SKM-1 treated with dmso at 0.1 percent for 144 hours (cell line): Measurements from ENCODE around the gene CCDC86.
"Not testable (repeated sequence)": the region's sequence is repeated elsewhere in the genome, so short reads cannot be mapped to it uniquely, and the experiment has no call there.

ENCODE experiments used
- DNase-seq: peaks from one replicate; lab custom pipeline; 2025; ENCODE audit not compliant: unreplicated experiment; lab: John Stamatoyannopoulos, UW

The CCDC86 gene, protein sequence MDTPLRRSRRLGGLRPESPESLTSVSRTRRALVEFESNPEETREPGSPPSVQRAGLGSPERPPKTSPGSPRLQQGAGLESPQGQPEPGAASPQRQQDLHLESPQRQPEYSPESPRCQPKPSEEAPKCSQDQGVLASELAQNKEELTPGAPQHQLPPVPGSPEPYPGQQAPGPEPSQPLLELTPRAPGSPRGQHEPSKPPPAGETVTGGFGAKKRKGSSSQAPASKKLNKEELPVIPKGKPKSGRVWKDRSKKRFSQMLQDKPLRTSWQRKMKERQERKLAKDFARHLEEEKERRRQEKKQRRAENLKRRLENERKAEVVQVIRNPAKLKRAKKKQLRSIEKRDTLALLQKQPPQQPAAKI

GRCh38 chr11:60841797-60842667 is at the start of gene CCDC86:
CCDC86 (plus strand) TSS chr11:60842113; CDS start chr11:60842125, 12 bp downstream.
- DNase-seq = peak; percentile 75

GRCh38 chr11:60792521-60792920 is 49.4 kb upstream of the CCDC86 start:
- DNase-seq = no peak

DNA sequence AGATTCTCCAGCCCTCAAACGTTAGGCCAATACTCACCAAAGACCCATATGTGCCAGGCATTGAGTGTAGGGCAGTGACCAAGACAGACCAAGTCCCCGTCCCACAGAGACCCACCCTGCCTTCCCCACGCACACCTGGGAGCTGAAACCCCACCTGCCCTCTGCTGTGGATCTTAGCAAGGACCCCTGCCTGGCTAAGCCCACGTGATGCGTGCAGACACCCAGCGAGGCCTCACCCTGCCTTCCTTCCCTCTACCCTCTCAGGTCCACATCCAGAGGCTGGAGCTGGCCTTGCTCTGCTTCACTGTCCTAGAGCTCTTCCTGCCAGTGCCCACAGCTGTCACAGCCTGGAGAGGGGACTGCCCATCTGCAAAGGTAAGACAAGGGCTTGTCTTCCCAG is 46.6 kb upstream of the CCDC86 start:
- DNase-seq = no peak

DNA sequence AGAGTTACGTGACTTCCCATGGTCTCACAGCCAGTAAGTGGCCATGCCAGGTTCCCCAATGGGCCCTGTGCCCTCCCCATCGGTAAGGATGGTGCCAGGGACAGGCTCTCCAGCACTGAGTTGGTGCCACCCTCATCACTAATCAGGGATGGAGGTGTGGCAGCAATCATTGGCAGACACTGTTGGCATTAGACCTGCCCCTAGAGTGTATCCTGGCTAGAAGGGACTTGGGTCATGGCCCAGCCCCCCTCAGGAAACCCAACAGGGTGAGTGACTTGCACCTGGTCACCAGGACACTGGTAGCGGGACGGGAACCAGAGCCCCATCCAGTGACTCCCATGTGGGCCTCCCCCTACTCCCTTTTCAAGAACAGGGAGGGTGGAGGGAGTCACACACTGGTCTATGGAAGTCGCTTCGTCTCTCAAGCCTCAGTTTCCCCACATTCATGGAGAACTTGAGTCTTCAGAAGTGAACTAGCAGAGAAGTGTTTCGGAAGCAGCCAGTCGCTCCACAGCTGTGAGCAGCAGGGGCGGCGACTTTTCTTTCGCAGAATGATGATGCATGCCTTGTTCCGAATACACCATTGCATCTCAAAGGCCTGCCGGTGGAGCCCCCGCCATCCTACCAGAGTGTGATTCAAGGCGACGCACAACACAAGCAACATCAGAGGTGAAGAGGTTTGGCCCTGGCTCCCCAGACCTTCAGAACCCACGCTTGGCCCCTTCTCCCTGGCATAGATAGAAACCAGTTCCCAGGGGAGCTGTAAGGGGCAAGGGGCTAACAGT is 43.9 kb upstream of the CCDC86 start:
- peak; percentile 49 for DNase-seq

DNA sequence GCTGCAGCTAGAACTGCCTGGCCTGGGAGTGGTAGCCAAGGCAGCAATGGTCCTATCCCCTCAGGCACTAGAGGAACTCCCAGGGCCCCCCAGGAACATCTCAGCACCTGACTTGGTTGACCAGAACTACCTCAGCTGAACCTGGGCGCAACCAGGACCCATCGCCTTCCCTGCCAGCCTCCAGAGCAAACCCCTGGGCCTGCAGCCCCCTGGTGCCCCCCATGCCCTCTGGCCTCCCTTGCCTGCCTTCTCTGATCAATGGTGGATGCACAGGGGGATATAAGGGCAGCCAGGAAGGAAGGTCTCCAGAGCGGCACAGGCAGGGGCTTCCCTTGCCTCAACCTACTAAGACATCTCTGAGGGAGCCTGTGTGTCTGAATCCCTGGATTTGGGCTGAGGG is 43.3 kb upstream of the CCDC86 start:
- no peak for DNase-seq

- no peak for DNase-seq
Measured at GRCh38 chr11:60801194-60801593, 40.7 kb upstream of the CCDC86 start.

DNA sequence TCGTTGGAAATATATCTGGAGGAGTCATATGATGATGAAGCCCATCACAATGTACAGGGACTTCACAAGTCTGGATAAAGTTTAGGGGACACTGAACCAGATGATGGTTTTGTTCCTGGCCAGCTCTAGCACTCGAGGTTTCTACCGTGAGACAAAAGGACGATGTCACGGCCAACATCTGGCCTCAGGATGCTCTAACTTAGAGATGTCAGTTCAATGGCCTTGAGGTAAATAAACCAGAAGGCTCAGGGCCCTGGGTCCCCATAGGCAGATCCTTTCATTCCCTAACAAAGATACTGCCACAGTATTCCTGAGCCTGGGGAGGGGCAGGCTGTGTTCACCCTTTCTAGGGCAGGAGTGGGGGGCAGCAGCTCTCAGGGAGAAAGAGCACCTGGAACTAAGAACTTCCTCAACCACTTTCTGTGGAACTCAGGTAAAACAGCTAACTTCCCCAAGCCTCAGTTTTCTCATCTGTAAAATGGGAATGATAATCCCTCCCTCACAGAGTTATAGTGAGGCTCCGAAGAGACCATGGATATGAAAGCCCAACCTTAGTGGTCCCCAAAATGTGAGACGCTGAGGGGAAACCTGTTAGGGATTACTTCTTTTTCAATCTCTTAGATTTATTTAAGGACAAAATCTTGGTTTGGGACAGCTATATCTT is 38.5 kb upstream of the CCDC86 start:
- no peak for DNase-seq

DNA sequence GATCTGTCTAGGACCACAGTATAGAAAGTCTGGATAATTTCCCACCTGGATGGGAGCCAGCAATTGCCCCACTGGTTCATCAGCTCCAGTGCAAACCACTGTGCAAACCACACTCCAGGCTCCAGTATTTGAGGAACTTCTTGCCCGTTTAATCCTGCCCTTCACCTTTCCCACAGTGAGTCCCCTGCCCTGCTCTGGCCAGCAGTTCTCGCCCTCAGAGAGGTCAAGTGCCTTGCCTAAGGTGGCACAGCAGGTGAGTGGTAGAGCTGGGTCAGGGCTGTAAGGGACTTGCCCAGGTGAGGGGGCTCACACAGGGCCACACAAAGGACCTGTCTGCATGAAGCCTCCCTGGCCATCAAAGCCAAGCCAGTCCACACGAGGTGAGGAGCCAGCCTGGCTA is 32.7 kb upstream of the CCDC86 start:
- DNase-seq = peak; percentile 33

DNA sequence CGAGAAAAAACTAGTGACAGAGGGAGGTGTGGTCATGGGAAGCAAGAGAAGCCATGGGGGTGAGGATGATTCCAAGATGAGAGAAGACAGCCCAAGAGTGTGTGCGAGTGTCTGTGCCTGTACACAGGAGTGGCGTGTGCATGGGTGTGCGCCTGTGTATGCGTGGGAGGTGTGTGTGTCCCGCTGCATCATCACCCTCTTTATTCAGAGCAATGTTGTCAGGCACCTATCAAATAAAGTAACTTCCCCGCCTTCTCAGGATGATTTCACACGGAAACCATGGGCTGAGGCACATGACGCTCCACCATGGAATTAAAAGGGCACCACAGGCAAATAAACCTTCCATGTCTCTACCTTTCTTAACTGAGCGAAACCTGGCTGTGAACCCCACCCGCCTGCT is 32.2 kb upstream of the CCDC86 start:
- DNase-seq = no peak

DNA sequence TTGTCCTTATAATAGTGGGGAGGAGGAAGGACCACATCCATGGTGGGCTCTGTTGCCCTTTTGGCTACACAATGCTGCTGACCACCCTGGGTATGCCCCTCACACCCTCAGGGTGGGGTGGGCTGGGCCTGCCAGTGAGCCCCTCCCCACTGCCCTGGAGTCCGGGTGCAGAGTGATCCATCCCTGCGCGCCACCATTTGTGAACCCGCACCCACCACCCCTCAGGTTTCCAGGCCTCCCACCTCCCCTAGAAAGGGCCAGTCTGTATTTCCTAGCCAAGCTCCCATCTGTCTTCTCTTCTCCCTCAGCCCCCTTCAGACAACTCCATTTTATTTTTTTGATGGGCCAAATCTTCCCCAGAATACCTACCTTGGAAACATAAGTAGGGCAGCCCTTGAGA is 31.8 kb upstream of the CCDC86 start:
- DNase-seq = no peak

- DNase-seq = no peak
Measured at GRCh38 chr11:60810569-60810968, 31.3 kb upstream of the CCDC86 start.

- DNase-seq = peak; percentile 54
Measured at GRCh38 chr11:60813324-60813723, 28.6 kb upstream of the CCDC86 start.

- no peak for DNase-seq
Measured at GRCh38 chr11:60814112-60814511, 27.8 kb upstream of the CCDC86 start.

DNA sequence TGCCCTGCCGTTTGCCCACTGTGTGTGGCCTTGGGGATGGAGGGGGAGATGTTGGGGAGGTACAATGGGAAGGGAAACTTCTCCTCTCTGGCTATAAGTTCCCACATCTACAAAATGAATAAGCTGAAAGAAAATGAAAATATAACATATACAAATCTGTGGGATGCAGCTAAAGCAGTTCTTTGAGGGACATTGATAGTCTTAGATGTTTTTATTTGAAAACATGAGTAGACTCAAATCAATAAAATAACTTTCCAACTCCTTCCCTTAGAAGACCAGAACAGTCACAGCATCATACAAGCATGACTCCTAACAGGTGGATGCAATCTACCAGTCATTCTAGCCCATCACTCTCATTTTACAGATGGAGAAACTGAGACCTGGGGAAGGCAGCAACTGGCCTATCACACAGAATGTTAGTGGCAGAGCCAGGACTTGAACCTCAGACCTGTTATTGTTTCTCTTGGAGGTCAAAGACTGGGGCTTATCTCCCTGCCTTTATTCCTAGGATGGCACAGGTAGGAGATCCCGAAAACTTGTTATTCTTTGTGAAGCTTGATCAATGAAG is 25.2 kb upstream of the CCDC86 start:
- DNase-seq = no peak

DNA sequence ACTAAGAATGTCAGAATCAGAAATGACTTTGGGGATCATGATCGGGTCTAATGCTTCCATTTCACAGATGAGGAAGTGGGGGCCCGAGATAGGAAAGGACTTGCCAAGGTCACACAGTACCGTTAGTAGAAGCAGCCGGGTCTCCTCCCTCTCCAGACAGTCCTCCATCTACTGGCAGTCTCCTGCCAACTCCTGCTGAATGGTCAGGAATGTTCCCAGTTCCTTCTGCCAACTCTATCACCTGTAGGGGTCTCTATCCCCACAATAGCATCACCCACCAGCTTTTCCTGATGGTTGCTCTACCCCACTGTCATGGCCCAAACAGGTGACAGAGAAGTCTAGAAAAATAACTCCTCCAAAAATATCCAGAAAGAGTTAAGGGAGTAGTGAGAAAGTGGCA is 23.9 kb upstream of the CCDC86 start:
- no peak for DNase-seq

DNA sequence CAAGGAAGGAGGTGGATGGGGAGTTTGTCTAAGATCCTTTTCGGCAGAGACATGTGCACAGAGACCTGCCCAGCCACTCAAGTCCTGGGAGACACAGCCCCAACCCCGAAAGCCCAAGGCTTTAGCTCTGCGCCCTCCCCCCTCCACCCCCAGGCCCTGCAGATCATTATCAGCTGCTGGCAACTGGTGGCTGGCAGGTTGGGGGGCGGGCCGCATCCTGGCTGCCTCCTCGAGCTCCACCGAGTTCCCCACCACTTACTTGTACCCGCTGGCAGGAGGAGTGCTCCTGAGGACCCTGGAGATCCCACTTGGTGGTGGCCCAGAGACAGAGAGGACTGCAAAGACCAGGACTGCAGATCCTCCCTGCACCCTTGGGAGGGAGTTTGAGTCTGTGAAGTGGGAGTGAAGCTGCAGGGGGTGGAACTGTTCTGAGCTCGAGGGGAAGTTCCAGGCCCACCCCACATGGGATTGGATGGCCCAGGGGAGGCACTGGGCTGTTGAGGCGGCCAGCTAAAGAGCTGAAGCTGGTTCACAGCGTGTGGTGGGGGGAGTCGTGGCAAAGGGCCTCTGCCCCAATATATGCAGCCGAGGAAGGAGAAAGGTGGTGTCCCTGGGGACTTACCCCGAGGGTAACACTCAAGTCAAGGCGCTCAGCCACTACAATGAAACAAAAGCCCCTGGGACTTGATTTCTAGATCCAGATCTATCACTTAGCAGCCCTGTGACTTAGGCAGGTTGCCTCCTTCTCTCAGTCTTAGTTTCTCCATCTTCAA is 19.9 kb upstream of the CCDC86 start:
- DNase-seq = no peak

DNA sequence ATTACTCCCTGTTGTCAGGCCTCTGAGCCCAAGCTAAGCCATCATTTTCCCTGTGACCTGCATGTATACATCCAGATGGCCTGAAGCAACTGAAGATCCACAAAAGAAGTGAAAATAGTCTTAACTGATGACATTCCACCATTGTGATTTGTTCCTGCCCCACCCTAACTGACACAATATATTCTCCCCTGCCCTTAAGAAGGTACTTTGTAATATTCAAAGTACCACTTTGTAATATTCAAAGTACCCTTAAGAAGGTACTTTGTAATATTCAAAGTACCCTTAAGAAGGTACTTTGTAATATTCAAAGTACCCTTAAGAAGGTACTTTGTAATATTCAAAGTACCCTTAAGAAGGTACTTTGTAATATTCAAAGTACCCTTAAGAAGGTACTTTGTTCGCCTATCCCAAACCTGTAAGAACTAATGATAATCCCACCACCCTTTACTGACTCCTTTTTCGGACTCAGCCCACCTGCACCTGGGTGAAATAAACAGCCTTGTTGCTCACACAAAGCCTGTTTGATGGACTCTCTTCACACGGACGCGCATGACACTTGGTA is 18.1 kb upstream of the CCDC86 start:
- DNase-seq = not testable (repeated sequence)

DNA sequence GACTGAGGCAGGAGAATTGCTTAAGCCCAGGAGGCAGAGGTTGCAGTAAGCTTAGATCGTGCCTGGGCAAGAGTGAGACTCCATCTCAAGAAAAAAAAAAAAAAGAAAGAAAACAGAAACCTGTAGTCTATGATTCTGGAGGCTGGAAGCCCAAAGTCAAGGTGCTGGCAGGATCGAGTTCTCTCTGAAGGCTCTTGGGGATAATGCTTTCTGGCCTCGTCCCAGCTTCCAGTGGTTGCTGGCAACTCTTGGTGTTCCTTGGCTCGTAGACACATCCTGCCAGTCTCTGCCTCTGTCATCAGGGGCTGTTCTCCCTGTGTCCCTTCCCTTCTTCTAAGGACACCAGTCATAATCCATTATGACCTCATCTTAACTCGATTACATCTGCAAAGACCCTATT is 16.8 kb upstream of the CCDC86 start:
- DNase-seq = no peak

- DNase-seq = no peak
Measured at GRCh38 chr11:60825790-60826189, 16.1 kb upstream of the CCDC86 start.
